ENCODE measurements around the gene CERS6. TPM values are rescaled to one million over a fixed set of nuclear protein-coding genes. Genes with fewer than 3 reads are reported as not detected.

Gene CERS6
- polyA plus RNA-seq, 1 donor (not counting 4 experiments of a cell fraction or from before 2014, with no cell fraction given): 19.5 TPM

GRCh38 chr2:168706806-168707205 lies 250.7 kb downstream of the CERS6 start:
- dilution Hi-C loops (cut with MboI; ENCODE audit: extremely low pct_ligation_motif_present, low sequenced_read_pairs): no loop called here
- Histone ChIP-seq H3K4me3 (ENCODE audit: control insufficient read depth in 2 of 3, extremely low read depth in 1 of 3, insufficient read depth in 2 of 3, low read depth in 1 of 3, low read length in 3 of 3) (no peak overlapping the region), H2AFZ (ENCODE audit: control insufficient read depth, low read length) (no peak overlapping the region), H4K20me1 (ENCODE audit: control insufficient read depth, extremely low read depth, insufficient read depth, low read length) (no peaks in the 10 kb centered on the region), H3K27ac (ENCODE audit: control insufficient read depth, insufficient read depth, low read length) (no peak overlapping the region), H3K36me3 (ENCODE audit: control insufficient read depth in 2 of 2, extremely low read depth in 1 of 2, insufficient read depth in 2 of 2, low read length in 2 of 2) (no peaks in the 10 kb centered on the region), H3K79me2 (ENCODE audit: control insufficient read depth, insufficient read depth, low read length) (no peaks in the 10 kb centered on the region), H3K4me2 (ENCODE audit: control insufficient read depth, extremely low read depth, insufficient read depth, low read depth, low read length) (no peak overlapping the region), H3K4me1 (ENCODE audit: control insufficient read depth, extremely low read depth, insufficient read depth, low read length) (no peaks in the 10 kb centered on the region), H3K9me1 (ENCODE audit: control insufficient read depth, extremely low read depth, insufficient read depth, low read length) (no peaks in the 10 kb centered on the region), H3K9me3 (ENCODE audit: control insufficient read depth, low read depth, low read length) (no peaks in the 10 kb centered on the region), H3K27me3 (ENCODE audit: control insufficient read depth, extremely low read depth, insufficient read depth, low read length) (no peaks in the 10 kb centered on the region), H3K9ac (ENCODE audit: control insufficient read depth, extremely low read depth, insufficient read depth, low read length) (no peak overlapping the region)
- no peak for TF ChIP-seq CTCF (optimal IDR thresholded peaks at IDR 0.05 in 1 of 3, IDR thresholded peaks at IDR 0.05 in 1 of 3, conservative IDR thresholded peaks at IDR 0.05 in 1 of 3; ENCODE audit: extremely low read depth in 1 of 3, insufficient read depth in 2 of 3, low read length in 3 of 3)
- no peak for TF ChIP-seq EZH2 (IDR thresholded peaks at IDR 0.05; ENCODE audit: low read length)
- DNase-seq (ENCODE audit: low read depth, low spot score) (no peak), FAIRE-seq (no peak)

GRCh38 chr2:168708080-168708479 lies 252.0 kb downstream of the CERS6 start:
- no peak overlapping the region for H3K4me3 ChIP-seq (ENCODE audit: control insufficient read depth in 2 of 3, extremely low read depth in 1 of 3, insufficient read depth in 2 of 3, low read depth in 1 of 3, low read length in 3 of 3)
- no peak overlapping the region for H3K9ac ChIP-seq (ENCODE audit: control insufficient read depth, extremely low read depth, insufficient read depth, low read length)
- H2AFZ ChIP-seq (ENCODE audit: control insufficient read depth, low read length): no peak overlapping the region
- H3K9me1 ChIP-seq (ENCODE audit: control insufficient read depth, extremely low read depth, insufficient read depth, low read length): no peaks in the 10 kb centered on the region
- H4K20me1 ChIP-seq (ENCODE audit: control insufficient read depth, extremely low read depth, insufficient read depth, low read length): no peaks in the 10 kb centered on the region
- H3K79me2 ChIP-seq (ENCODE audit: control insufficient read depth, insufficient read depth, low read length): no peaks in the 10 kb centered on the region
- no peak for TF ChIP-seq CTCF (optimal IDR thresholded peaks at IDR 0.05 in 1 of 3, IDR thresholded peaks at IDR 0.05 in 1 of 3, conservative IDR thresholded peaks at IDR 0.05 in 1 of 3; ENCODE audit: extremely low read depth in 1 of 3, insufficient read depth in 2 of 3, low read length in 3 of 3)
- no peak for TF ChIP-seq EZH2 (IDR thresholded peaks at IDR 0.05; ENCODE audit: low read length)
- no peaks in the 10 kb centered on the region for H3K27me3 ChIP-seq (ENCODE audit: control insufficient read depth, extremely low read depth, insufficient read depth, low read length)
- dilution Hi-C loops (cut with MboI; ENCODE audit: extremely low pct_ligation_motif_present, low sequenced_read_pairs): no loop called here
- FAIRE-seq (no peak), DNase-seq (ENCODE audit: low read depth, low spot score) (no peak)
- H3K36me3 ChIP-seq (ENCODE audit: control insufficient read depth in 2 of 2, extremely low read depth in 1 of 2, insufficient read depth in 2 of 2, low read length in 2 of 2): no peaks in the 10 kb centered on the region
- H3K4me1 ChIP-seq (ENCODE audit: control insufficient read depth, extremely low read depth, insufficient read depth, low read length): no peaks in the 10 kb centered on the region
- no peak overlapping the region for H3K4me2 ChIP-seq (ENCODE audit: control insufficient read depth, extremely low read depth, insufficient read depth, low read depth, low read length)
- H3K9me3 ChIP-seq (ENCODE audit: control insufficient read depth, low read depth, low read length): no peaks in the 10 kb centered on the region
- H3K27ac ChIP-seq (ENCODE audit: control insufficient read depth, insufficient read depth, low read length): no peak overlapping the region
